ENCODE results near the gene ZSWIM1. TPM values are rescaled to one million over a fixed set of nuclear protein-coding genes. Genes with fewer than 3 reads are reported as not detected.

ZSWIM1 gene
- total and polyA plus RNA-seq, 2 of the 13 experiments (the other 11 are each of a cell fraction or from before 2014, with no cell fraction given): 9.5 to 11.7 TPM

GRCh38 chr20:45909817-45910669, 29.0 kb downstream of the ZSWIM1 start (continued):
- TF ChIP-seq AKNA (CRISPR knock-in tag; IDR thresholded peaks at IDR 0.05; ENCODE audit: borderline replicate concordance) (no peak), CENPX (CRISPR knock-in tag; IDR thresholded peaks at IDR 0.05) (no peak), PRDM4 (CRISPR knock-in tag; IDR thresholded peaks at IDR 0.05; ENCODE audit: borderline replicate concordance) (no peak), KAT8 (CRISPR knock-in tag; IDR thresholded peaks at IDR 0.05) (peak; percentile 22; the same call in 1 of the 2 replicates), POLR2G (IDR thresholded peaks at IDR 0.05; ENCODE audit: low read depth, low read length) (no peak), HNF4G (IDR thresholded peaks at IDR 0.05; ENCODE audit: borderline replicate concordance, low read depth, low read length) (0 out of 2 replicates have a peak, but pooled peaks have one; percentile 22), HNF4G (CRISPR knock-in tag; IDR thresholded peaks at IDR 0.05; ENCODE audit: borderline replicate concordance, low read depth) (peak; percentile 21; the same call in 1 of the 2 replicates), SP2 (CRISPR knock-in tag; IDR thresholded peaks at IDR 0.05) (no peak), FOXP4 (CRISPR knock-in tag; IDR thresholded peaks at IDR 0.05) (peak; percentile 78), SMYD3 (CRISPR knock-in tag; IDR thresholded peaks at IDR 0.05) (no peak), NFYB (CRISPR knock-in tag; IDR thresholded peaks at IDR 0.05) (no peak), SAFB2 (CRISPR knock-in tag; IDR thresholded peaks at IDR 0.05; ENCODE audit: borderline replicate concordance, low read depth) (no peak), ZNF414 (CRISPR knock-in tag; IDR thresholded peaks at IDR 0.05) (no peak), GTF3A (CRISPR knock-in tag; conservative IDR thresholded peaks at IDR 0.05) (peak; percentile 51; the same call in 1 of the 2 replicates), MTERF4 (CRISPR knock-in tag; IDR thresholded peaks at IDR 0.05) (no peak), PITX1 (CRISPR knock-in tag; IDR thresholded peaks at IDR 0.05) (no peak), CCDC6 (CRISPR knock-in tag; IDR thresholded peaks at IDR 0.05) (no peak)
